Measurements from ENCODE around the gene DOCK7. TPM values are rescaled to one million over a fixed set of nuclear protein-coding genes. Genes with fewer than 3 reads are reported as not detected.

The DOCK7 gene
- polyA plus RNA-seq, 1 of the 3 experiments (the other 2 are of a cell fraction), result 27.6 TPM

DNA sequence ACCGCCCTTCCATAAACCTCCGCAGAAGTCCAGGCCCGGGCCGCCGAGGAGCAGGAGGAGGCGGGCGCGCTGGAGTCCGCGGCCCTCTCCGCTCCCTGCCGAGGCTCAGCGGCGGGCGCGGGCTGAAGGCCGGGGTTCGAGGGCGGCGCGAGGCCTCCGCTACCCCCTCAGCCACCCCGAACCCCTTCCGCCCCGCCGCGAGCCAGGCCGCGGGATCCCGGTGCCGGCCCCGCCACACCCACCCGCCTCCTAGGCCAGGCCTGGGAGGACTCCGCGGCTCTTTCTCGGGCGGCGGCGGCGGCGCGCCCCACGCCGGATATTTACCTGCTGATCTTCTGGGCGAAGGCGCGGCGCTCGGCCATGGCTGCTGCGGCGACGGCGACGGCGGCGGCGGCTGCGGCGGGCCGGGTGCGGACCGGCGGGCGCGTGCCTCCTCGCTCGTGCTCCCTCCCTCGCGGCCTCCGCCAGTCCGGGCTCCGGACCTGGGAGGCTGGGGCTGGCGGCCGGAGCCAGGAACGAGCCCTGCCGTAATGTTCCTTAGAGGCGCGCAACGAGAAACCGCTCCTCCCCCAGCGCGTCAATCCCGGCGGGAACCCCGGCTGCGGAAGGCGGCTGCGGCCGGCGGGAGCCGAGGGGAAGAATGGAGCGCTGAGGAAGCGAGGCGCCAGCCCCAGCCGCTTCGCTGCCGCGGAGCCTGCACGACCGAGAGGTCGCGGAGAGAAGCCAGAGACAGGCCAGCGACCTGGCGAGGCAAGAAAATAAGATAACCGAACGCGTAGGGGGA lies at the start of gene DOCK7 (continued):
- TF ChIP-seq, protein P1, sequence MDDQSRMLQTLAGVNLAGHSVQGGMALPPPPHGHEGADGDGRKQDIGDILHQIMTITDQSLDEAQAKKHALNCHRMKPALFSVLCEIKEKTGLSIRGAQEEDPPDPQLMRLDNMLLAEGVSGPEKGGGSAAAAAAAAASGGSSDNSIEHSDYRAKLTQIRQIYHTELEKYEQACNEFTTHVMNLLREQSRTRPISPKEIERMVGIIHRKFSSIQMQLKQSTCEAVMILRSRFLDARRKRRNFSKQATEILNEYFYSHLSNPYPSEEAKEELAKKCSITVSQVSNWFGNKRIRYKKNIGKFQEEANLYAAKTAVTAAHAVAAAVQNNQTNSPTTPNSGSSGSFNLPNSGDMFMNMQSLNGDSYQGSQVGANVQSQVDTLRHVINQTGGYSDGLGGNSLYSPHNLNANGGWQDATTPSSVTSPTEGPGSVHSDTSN (IDR thresholded peaks at IDR 0.05), result peak; percentile 52; the same call in 1 of the 2 replicates
- TF ChIP-seq, protein P2, sequence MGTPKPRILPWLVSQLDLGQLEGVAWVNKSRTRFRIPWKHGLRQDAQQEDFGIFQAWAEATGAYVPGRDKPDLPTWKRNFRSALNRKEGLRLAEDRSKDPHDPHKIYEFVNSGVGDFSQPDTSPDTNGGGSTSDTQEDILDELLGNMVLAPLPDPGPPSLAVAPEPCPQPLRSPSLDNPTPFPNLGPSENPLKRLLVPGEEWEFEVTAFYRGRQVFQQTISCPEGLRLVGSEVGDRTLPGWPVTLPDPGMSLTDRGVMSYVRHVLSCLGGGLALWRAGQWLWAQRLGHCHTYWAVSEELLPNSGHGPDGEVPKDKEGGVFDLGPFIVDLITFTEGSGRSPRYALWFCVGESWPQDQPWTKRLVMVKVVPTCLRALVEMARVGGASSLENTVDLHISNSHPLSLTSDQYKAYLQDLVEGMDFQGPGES (IDR thresholded peaks at IDR 0.05; ENCODE audit: low read depth, low read length), result no peak
- no peak; the same call in 1 of the 2 replicates for TF ChIP-seq MXI1 (IDR thresholded peaks at IDR 0.05; ENCODE audit: low read depth, low read length)
- TF ChIP-seq, protein P3, sequence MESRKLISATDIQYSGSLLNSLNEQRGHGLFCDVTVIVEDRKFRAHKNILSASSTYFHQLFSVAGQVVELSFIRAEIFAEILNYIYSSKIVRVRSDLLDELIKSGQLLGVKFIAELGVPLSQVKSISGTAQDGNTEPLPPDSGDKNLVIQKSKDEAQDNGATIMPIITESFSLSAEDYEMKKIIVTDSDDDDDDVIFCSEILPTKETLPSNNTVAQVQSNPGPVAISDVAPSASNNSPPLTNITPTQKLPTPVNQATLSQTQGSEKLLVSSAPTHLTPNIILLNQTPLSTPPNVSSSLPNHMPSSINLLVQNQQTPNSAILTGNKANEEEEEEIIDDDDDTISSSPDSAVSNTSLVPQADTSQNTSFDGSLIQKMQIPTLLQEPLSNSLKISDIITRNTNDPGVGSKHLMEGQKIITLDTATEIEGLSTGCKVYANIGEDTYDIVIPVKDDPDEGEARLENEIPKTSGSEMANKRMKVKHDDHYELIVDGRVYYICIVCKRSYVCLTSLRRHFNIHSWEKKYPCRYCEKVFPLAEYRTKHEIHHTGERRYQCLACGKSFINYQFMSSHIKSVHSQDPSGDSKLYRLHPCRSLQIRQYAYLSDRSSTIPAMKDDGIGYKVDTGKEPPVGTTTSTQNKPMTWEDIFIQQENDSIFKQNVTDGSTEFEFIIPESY (IDR thresholded peaks at IDR 0.05; ENCODE audit: borderline replicate concordance, low read depth), result no peak
- peak; percentile 55 for TF ChIP-seq CHD2 (IDR thresholded peaks at IDR 0.05; ENCODE audit: low read length, partially characterized antibody)
- TF ChIP-seq RAD21 (IDR thresholded peaks at IDR 0.05; ENCODE audit: low read length), result no peak
- peak; percentile 58; the same call in 1 of the 2 replicates for TF ChIP-seq TAF1 (IDR thresholded peaks at IDR 0.05; ENCODE audit: borderline replicate concordance, low read depth, low read length)

DNA sequence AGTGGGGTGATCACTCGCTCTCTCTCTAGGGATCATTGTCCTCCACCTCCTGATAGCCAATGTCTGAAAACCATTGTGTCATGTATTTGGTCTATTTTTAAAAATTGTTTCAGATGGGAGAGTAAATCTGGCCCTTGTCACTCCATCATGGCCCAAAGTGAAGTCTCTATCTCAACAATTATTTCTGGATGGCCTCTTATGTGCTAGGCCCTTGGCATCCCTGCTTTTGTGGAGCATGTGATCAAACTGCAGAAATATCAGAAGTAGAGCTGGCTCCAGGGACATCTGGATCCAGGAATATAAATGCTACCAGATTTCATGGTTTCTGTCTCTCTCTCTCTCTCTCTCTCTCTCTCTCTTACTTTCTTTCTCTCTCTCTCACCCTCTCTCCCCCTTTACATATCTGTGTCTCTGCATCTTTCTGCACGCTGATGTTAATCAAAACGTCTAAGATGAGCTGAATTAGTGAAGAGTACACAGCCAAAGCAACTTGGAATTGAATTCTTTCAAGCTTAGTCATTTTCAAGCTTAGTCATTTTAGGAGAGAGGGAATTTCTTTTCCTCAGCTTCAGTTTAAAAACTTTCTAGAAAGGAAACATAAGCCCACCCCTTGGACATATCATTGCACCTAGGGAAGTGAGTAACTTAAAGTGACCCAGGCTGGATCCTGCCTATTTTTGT lies 47.4 kb upstream of the DOCK7 start:
- POLR2A ChIA-PET, result interaction anchor here (0.6 kb wide), 1 partner anchor 45 kb away, joined by 3 read pairs; no protein-coding TSS in a partner anchor
- Histone ChIP-seq H3K27ac (ENCODE audit: low read depth in 2 of 2, low read length in 1 of 2) (peak overlapping the region; percentile 50 to 68; a peak in 3 of 4 replicates), H3K4me1 (ENCODE audit: control insufficient read depth in 1 of 2, insufficient read depth in 2 of 2, low read depth in 1 of 2, low read length in 1 of 2) (peaks cover 0 to 11% of the 10 kb centered on the region in 2 experiments; a peak in 1 of 4 replicates), H2AFZ (ENCODE audit: low read depth) (peak overlapping the region; percentile 70; the same call in 1 of the 2 replicates), H3F3A (replicated peaks; ENCODE audit: insufficient read depth) (peaks cover 13% of the 10 kb centered on the region), H4K20me1 (ENCODE audit: insufficient read depth) (no peaks in the 10 kb centered on the region), H3K9me2 (no peaks in the 10 kb centered on the region), H3K27me3 (ENCODE audit: insufficient read depth) (no peaks in the 10 kb centered on the region), H3K9ac (no peak overlapping the region; the same call in 1 of the 2 replicates), H3K4me2 (peak overlapping the region; percentile 8; the same call in 1 of the 2 replicates), H3K79me2 (ENCODE audit: insufficient read depth) (no peaks in the 10 kb centered on the region), H3K9me3 (no peaks in the 10 kb centered on the region), H3K36me3 (replicated peaks in 1 of 2; ENCODE audit: control insufficient read depth in 1 of 2, insufficient read depth in 2 of 2, low read length in 1 of 2) (no peaks in the 10 kb centered on the region), H3K4me3 (ENCODE audit: low read depth in 2 of 2, low read length in 1 of 2) (no peak overlapping the region)
- no peak for DNase-seq
- CTCF ChIA-PET, result interaction anchor here (0.8 to 3.7 kb wide), 2 partner anchors 11 to 229 kb away, joined by 3 to 25 read pairs; no protein-coding TSS in a partner anchor
- WGBS (ENCODE audit: low lambda C conversion rate), result 35% methylated on average over 3 of the region's 3 CpGs
- TF ChIP-seq TCF12 (IDR thresholded peaks at IDR 0.05) (peak; percentile 43; the same call in 1 of the 2 replicates), NRF1 (IDR thresholded peaks at IDR 0.05; ENCODE audit: low read depth, low read length) (no peak), SMC3 (IDR thresholded peaks at IDR 0.05; ENCODE audit: low read depth, low read length) (no peak), TAF1 (IDR thresholded peaks at IDR 0.05; ENCODE audit: borderline replicate concordance, low read depth, low read length) (no peak), FOSL2 (IDR thresholded peaks at IDR 0.05; ENCODE audit: borderline replicate concordance, low read depth) (peak; percentile 80), GATA2 (CRISPR knock-in tag; IDR thresholded peaks at IDR 0.05) (no peak), RCOR1 (IDR thresholded peaks at IDR 0.05; ENCODE audit: low read length) (no peak), CHD2 (IDR thresholded peaks at IDR 0.05; ENCODE audit: low read length, partially characterized antibody) (no peak), FOXJ3 (CRISPR knock-in tag; IDR thresholded peaks at IDR 0.05) (no peak), TEAD4 (IDR thresholded peaks at IDR 0.05; ENCODE audit: borderline replicate concordance, insufficient read depth) (0 out of 2 replicates have a peak, but pooled peaks have one; percentile 42), EP300 (IDR thresholded peaks at IDR 0.05; ENCODE audit: borderline replicate concordance in 1 of 2, low read depth in 1 of 2, low read length in 1 of 2) (peak in 1 of 2 experiments; percentile 25; a peak in 1 of 4 replicates), GABPA (IDR thresholded peaks at IDR 0.05; ENCODE audit: low read depth) (no peak)
- TF ChIP-seq, protein P4, sequence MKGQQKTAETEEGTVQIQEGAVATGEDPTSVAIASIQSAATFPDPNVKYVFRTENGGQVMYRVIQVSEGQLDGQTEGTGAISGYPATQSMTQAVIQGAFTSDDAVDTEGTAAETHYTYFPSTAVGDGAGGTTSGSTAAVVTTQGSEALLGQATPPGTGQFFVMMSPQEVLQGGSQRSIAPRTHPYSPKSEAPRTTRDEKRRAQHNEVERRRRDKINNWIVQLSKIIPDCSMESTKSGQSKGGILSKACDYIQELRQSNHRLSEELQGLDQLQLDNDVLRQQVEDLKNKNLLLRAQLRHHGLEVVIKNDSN (IDR thresholded peaks at IDR 0.05; ENCODE audit: borderline replicate concordance, low read depth), result no peak
- TF ChIP-seq, protein P3 (IDR thresholded peaks at IDR 0.05; ENCODE audit: borderline replicate concordance, low read depth), result no peak
- TF ChIP-seq, protein P1 (IDR thresholded peaks at IDR 0.05), result peak; percentile 30

Measured in SK-N-SH (cell line).